ENCODE measurements around the gene RHAG. TPM values are rescaled to one million over a fixed set of nuclear protein-coding genes. Genes with fewer than 3 reads are reported as not detected.
A peak's percentile ranks its signal among the peaks of the same experiment; 100 is the strongest.
"Not testable (repeated sequence)": the region's sequence is repeated elsewhere in the genome, so short reads cannot be mapped to it uniquely, and the experiment has no call there.

The RHAG gene
- total RNA-seq, 1 donor from 2014 or later: not detected

- Mint-ChIP-seq H3K9me3 (ENCODE audit: unreplicated experiment) (no peaks in the 10 kb centered on the region), H3K27ac (ENCODE audit: unreplicated experiment) (no peak overlapping the region)
- no peak for DNase-seq (ENCODE audit: extremely low spot score, unreplicated experiment)
These were observed 18.4 kb downstream of the RHAG start for GRCh38 chr6:49618257-49618656.

DNA sequence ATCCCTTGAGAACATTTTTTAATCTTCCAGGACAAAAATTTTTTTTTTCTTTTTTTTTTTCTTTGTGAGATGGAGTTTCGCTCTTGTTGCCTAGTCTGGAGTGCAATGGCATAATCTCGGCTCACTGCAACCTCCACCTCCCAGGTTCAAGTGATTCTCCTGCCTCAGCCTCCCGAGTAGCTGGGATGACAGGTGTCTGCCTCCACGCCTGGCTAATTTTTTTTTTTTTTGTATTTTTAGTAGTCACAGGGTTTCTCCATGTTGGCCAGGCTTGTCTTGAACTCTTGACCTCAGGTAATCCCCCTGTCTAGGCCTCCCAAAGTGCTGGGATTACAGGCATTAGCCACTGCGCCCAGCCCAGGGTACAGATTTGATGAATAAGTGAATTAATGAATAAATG lies 22.5 kb downstream of the RHAG start:
- H3K27ac Mint-ChIP-seq (ENCODE audit: unreplicated experiment); H3K9me3 Mint-ChIP-seq (ENCODE audit: unreplicated experiment); H3K36me3 Mint-ChIP-seq (ENCODE audit: unreplicated experiment); H3K4me3 Mint-ChIP-seq (ENCODE audit: unreplicated experiment); H3K4me1 Mint-ChIP-seq (ENCODE audit: unreplicated experiment); DNase-seq (ENCODE audit: extremely low spot score, unreplicated experiment): not testable (repeated sequence)
- peaks cover 17% of the 10 kb centered on the region for H3K27me3 Mint-ChIP-seq (ENCODE audit: unreplicated experiment)

More at GRCh38 chr6:49618257-49618656, 18.4 kb downstream of the RHAG start:
- Mint-ChIP-seq H3K4me1 (ENCODE audit: unreplicated experiment) (no peaks in the 10 kb centered on the region), H3K4me3 (ENCODE audit: unreplicated experiment) (no peak overlapping the region), H3K27me3 (ENCODE audit: unreplicated experiment) (peaks cover 4% of the 10 kb centered on the region), H3K36me3 (ENCODE audit: unreplicated experiment) (no peaks in the 10 kb centered on the region)
- TF ChIP-seq, protein P1, sequence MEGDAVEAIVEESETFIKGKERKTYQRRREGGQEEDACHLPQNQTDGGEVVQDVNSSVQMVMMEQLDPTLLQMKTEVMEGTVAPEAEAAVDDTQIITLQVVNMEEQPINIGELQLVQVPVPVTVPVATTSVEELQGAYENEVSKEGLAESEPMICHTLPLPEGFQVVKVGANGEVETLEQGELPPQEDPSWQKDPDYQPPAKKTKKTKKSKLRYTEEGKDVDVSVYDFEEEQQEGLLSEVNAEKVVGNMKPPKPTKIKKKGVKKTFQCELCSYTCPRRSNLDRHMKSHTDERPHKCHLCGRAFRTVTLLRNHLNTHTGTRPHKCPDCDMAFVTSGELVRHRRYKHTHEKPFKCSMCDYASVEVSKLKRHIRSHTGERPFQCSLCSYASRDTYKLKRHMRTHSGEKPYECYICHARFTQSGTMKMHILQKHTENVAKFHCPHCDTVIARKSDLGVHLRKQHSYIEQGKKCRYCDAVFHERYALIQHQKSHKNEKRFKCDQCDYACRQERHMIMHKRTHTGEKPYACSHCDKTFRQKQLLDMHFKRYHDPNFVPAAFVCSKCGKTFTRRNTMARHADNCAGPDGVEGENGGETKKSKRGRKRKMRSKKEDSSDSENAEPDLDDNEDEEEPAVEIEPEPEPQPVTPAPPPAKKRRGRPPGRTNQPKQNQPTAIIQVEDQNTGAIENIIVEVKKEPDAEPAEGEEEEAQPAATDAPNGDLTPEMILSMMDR (IDR thresholded peaks at IDR 0.05): no peak

DNA sequence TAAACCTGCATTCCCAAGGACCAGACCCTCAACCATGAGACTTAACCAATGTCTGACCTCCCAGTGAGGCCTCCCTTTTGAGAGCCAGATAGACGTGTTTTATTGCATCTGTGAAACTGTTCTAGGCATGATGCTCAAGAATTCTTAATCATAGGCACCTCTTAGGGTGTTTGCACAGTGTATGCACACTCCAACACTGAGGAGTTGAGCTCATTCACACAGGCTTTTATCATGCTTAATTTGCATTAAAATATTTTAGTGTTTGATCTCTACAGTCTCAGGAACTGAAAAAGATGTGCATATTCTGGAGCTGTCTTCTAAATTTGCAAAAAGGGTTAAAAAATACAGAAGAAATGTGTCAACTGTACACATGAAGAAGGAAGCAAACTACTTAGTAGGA lies 27.4 kb downstream of the RHAG start:
- no peaks in the 10 kb centered on the region for H3K36me3 Mint-ChIP-seq (ENCODE audit: unreplicated experiment)
- H3K4me3 Mint-ChIP-seq (ENCODE audit: unreplicated experiment): no peak overlapping the region
- TF ChIP-seq, protein P1 (IDR thresholded peaks at IDR 0.05): no peak

GRCh38 chr6:49608275-49608674 lies 28.4 kb downstream of the RHAG start:
- not testable (repeated sequence) for H3K36me3 Mint-ChIP-seq (ENCODE audit: unreplicated experiment); DNase-seq (ENCODE audit: extremely low spot score, unreplicated experiment); H3K4me3 Mint-ChIP-seq (ENCODE audit: unreplicated experiment); H3K4me1 Mint-ChIP-seq (ENCODE audit: unreplicated experiment); H3K9me3 Mint-ChIP-seq (ENCODE audit: unreplicated experiment); H3K27ac Mint-ChIP-seq (ENCODE audit: unreplicated experiment)
- H3K27me3 Mint-ChIP-seq (ENCODE audit: unreplicated experiment): peaks cover 26% of the 10 kb centered on the region

More for the DNA sequence above, 27.4 kb downstream of the RHAG start:
- no peak overlapping the region for H3K27ac Mint-ChIP-seq (ENCODE audit: unreplicated experiment)
- no peaks in the 10 kb centered on the region for H3K9me3 Mint-ChIP-seq (ENCODE audit: unreplicated experiment)
- no peaks in the 10 kb centered on the region for H3K4me1 Mint-ChIP-seq (ENCODE audit: unreplicated experiment)
- DNase-seq (ENCODE audit: extremely low spot score, unreplicated experiment): no peak
- peaks cover 26% of the 10 kb centered on the region for H3K27me3 Mint-ChIP-seq (ENCODE audit: unreplicated experiment)

GRCh38 chr6:49607391-49607982 lies 29.2 kb downstream of the RHAG start:
- Mint-ChIP-seq H3K9me3 (ENCODE audit: unreplicated experiment) (no peaks in the 10 kb centered on the region), H3K36me3 (ENCODE audit: unreplicated experiment) (no peaks in the 10 kb centered on the region), H3K27ac (ENCODE audit: unreplicated experiment) (no peak overlapping the region), H3K4me1 (ENCODE audit: unreplicated experiment) (no peaks in the 10 kb centered on the region), H3K27me3 (ENCODE audit: unreplicated experiment) (peaks cover 26% of the 10 kb centered on the region), H3K4me3 (ENCODE audit: unreplicated experiment) (no peak overlapping the region)
- TF ChIP-seq, protein P1 (IDR thresholded peaks at IDR 0.05): no peak
- DNase-seq (ENCODE audit: extremely low spot score, unreplicated experiment): no peak

GRCh38 chr6:49606721-49607390 lies 29.8 kb downstream of the RHAG start:
- Mint-ChIP-seq H3K4me1 (ENCODE audit: unreplicated experiment) (no peaks in the 10 kb centered on the region), H3K36me3 (ENCODE audit: unreplicated experiment) (no peaks in the 10 kb centered on the region), H3K27me3 (ENCODE audit: unreplicated experiment) (peaks cover 26% of the 10 kb centered on the region), H3K27ac (ENCODE audit: unreplicated experiment) (no peak overlapping the region), H3K9me3 (ENCODE audit: unreplicated experiment) (no peaks in the 10 kb centered on the region), H3K4me3 (ENCODE audit: unreplicated experiment) (no peak overlapping the region)
- no peak for DNase-seq (ENCODE audit: extremely low spot score, unreplicated experiment)
- TF ChIP-seq, protein P1 (IDR thresholded peaks at IDR 0.05): peak; percentile 85

- H3K4me3 Mint-ChIP-seq (ENCODE audit: unreplicated experiment); H3K4me1 Mint-ChIP-seq (ENCODE audit: unreplicated experiment); H3K36me3 Mint-ChIP-seq (ENCODE audit: unreplicated experiment); DNase-seq (ENCODE audit: extremely low spot score, unreplicated experiment); H3K27ac Mint-ChIP-seq (ENCODE audit: unreplicated experiment); H3K9me3 Mint-ChIP-seq (ENCODE audit: unreplicated experiment): not testable (repeated sequence)
- H3K27me3 Mint-ChIP-seq (ENCODE audit: unreplicated experiment): peaks cover 17% of the 10 kb centered on the region
These were observed 32.6 kb downstream of the RHAG start for GRCh38 chr6:49604080-49604479.

GRCh38 chr6:49587262-49587661 lies 49.4 kb downstream of the RHAG start:
- not testable (repeated sequence) for H3K36me3 Mint-ChIP-seq (ENCODE audit: unreplicated experiment); H3K4me1 Mint-ChIP-seq (ENCODE audit: unreplicated experiment); H3K27me3 Mint-ChIP-seq (ENCODE audit: unreplicated experiment); H3K4me3 Mint-ChIP-seq (ENCODE audit: unreplicated experiment); H3K9me3 Mint-ChIP-seq (ENCODE audit: unreplicated experiment); H3K27ac Mint-ChIP-seq (ENCODE audit: unreplicated experiment); DNase-seq (ENCODE audit: extremely low spot score, unreplicated experiment)
